ENCODE data around the gene PKHD1. TPM values are rescaled to one million over a fixed set of nuclear protein-coding genes. Genes with fewer than 3 reads are reported as not detected.

The PKHD1 gene
- total RNA-seq, 4 donors from 2014 or later, result 0.16 to 0.60 (median 0.32) TPM

GRCh38 chr6:51630011-51630410 lies 457.4 kb downstream of the PKHD1 start:
- 68 to 79% methylated on average over 4 of the region's 4 CpGs for WGBS, 2 donors (ENCODE audit: low coverage in 1 of 2)
- Histone ChIP-seq H3K9me3 (no peaks in the 10 kb centered on the region), H3K4me1 (no peaks in the 10 kb centered on the region), H3K4me3 (no peak overlapping the region), H3K27me3 (no peaks in the 10 kb centered on the region), H3K27ac (no peak overlapping the region), H3K36me3 (no peaks in the 10 kb centered on the region)
- in situ Hi-C loops (cut with MboI; ENCODE audit: low pct_ligation_motif_present in 1 of 4, low pct_unique_long_range_greater_than_20kb in 1 of 4, low sequenced_read_pairs in 3 of 4) (no loop called here), intact Hi-C loops (cut with DNase I; ENCODE audit: low total_unique reads) (no loop called here)
- no peak for TF ChIP-seq EP300 (IDR thresholded peaks at IDR 0.05; ENCODE audit: low read depth)
- TF ChIP-seq POLR2AphosphoS5 (IDR thresholded peaks at IDR 0.05), result no peak
- TF ChIP-seq POLR2A (IDR thresholded peaks at IDR 0.05), result no peak
- no peak for TF ChIP-seq CTCF (IDR thresholded peaks at IDR 0.05)
- DNase-seq, result no peak

DNA sequence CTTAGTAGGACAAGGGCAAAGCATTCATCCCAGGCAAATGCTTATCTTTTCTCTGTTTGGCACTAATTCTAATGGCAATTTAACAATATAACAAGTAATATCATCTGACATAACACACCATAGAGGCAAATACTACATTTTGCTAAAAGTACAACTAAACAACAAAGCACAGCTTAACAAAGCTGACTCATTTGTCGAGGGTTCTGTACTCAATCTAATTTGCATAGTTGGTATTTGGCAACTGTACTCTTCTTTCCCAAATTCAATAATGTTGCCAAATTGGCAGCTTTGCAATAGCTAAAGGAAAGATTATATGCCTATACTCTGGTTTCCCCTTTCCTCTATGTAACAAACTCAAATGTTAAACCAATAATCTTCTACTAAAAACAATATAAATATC lies 461.0 kb downstream of the PKHD1 start:
- H3K9me3 ChIP-seq, result no peaks in the 10 kb centered on the region
- WGBS, 2 donors (ENCODE audit: low coverage in 1 of 2), result 40 to 60% methylated on average over 1 of the region's 1 CpG
- H3K27me3 ChIP-seq, result no peaks in the 10 kb centered on the region
- TF ChIP-seq POLR2AphosphoS5 (IDR thresholded peaks at IDR 0.05) (no peak), EP300 (IDR thresholded peaks at IDR 0.05; ENCODE audit: low read depth) (no peak), CTCF (IDR thresholded peaks at IDR 0.05) (no peak), POLR2A (IDR thresholded peaks at IDR 0.05) (no peak)
- no peak overlapping the region for H3K27ac ChIP-seq
- no peak for DNase-seq
- no peaks in the 10 kb centered on the region for H3K36me3 ChIP-seq
- intact Hi-C loops (cut with DNase I; ENCODE audit: low total_unique reads) (no loop called here), in situ Hi-C loops (cut with MboI; ENCODE audit: low pct_ligation_motif_present in 1 of 4, low pct_unique_long_range_greater_than_20kb in 1 of 4, low sequenced_read_pairs in 3 of 4) (no loop called here)
- no peak overlapping the region for H3K4me3 ChIP-seq
- no peaks in the 10 kb centered on the region for H3K4me1 ChIP-seq

DNA sequence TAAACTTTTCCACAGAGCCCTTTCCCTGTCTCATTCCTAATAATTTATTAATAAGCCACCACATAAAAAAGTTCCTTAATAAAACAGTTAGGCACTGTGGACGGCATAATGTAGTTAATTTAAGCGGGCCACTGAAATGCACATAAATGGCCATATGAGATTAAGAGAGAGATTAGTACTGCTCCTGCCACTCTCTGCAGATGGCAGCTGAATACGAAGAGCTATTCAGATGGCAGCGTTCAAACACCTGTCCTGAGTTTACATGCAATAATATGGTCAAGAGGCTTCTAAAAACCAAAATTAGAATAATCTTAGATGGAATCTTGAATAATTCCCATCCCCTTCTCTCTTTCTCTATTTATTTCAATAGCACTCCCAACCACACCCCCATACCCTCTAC lies 461.8 kb downstream of the PKHD1 start:
- Histone ChIP-seq H3K4me1 (no peaks in the 10 kb centered on the region), H3K27ac (no peak overlapping the region), H3K4me3 (no peak overlapping the region), H3K27me3 (no peaks in the 10 kb centered on the region), H3K36me3 (no peaks in the 10 kb centered on the region), H3K9me3 (no peaks in the 10 kb centered on the region)
- 88 to 92% methylated on average over 4 of the region's 4 CpGs for WGBS, 2 donors (ENCODE audit: low coverage in 1 of 2)
- intact Hi-C loops (cut with DNase I; ENCODE audit: low total_unique reads) (no loop called here), in situ Hi-C loops (cut with MboI; ENCODE audit: low pct_ligation_motif_present in 1 of 4, low pct_unique_long_range_greater_than_20kb in 1 of 4, low sequenced_read_pairs in 3 of 4) (no loop called here)
- TF ChIP-seq POLR2A (IDR thresholded peaks at IDR 0.05) (no peak), EP300 (IDR thresholded peaks at IDR 0.05; ENCODE audit: low read depth) (no peak), POLR2AphosphoS5 (IDR thresholded peaks at IDR 0.05) (no peak), CTCF (IDR thresholded peaks at IDR 0.05) (no peak)
- DNase-seq, result no peak

DNA sequence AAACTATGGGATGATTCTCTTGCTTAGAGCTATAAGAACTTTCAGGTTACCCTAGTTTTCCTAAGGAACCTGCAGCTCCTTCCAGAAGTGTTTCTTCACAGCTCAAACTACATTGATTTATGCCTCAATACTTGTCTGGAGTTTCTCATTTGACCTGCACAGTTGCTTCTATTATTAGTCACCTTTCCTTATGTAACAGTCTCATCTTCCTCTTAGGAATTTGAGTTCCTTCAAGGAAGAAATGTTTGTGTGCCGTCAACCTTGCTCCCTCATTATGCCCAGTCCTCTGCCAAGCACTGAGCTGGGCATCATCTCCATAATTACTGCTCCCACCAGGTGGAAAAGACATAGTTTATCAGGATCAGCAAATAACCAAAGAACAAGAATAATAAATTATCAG lies 466.4 kb downstream of the PKHD1 start:
- WGBS, 2 donors (ENCODE audit: low coverage in 1 of 2), result 55 to 100% methylated on average over 1 of the region's 1 CpG
- Histone ChIP-seq H3K9me3 (no peaks in the 10 kb centered on the region), H3K4me3 (no peak overlapping the region), H3K4me1 (no peaks in the 10 kb centered on the region), H3K36me3 (no peaks in the 10 kb centered on the region), H3K27ac (no peak overlapping the region), H3K27me3 (no peaks in the 10 kb centered on the region)
- in situ Hi-C loops (cut with MboI; ENCODE audit: low pct_ligation_motif_present in 1 of 4, low pct_unique_long_range_greater_than_20kb in 1 of 4, low sequenced_read_pairs in 3 of 4), result no loop called here
- no peak for DNase-seq
- TF ChIP-seq POLR2AphosphoS5 (IDR thresholded peaks at IDR 0.05) (no peak), EP300 (IDR thresholded peaks at IDR 0.05; ENCODE audit: low read depth) (no peak), POLR2A (IDR thresholded peaks at IDR 0.05) (no peak), CTCF (IDR thresholded peaks at IDR 0.05) (no peak)
- intact Hi-C loops (cut with DNase I; ENCODE audit: low total_unique reads), result no loop called here
